DMS 273 treated with DMSO at 0.1 percent for 48 hours (cell line): ENCODE measurements around the gene SAMD8.
"Not testable (repeated sequence)": the region's sequence is repeated elsewhere in the genome, so short reads cannot be mapped to it uniquely, and the experiment has no call there.

Source experiments
- DNase-seq: peaks from one replicate; lab custom pipeline; 2025; lab: John Stamatoyannopoulos, UW

The SAMD8 gene

DNA sequence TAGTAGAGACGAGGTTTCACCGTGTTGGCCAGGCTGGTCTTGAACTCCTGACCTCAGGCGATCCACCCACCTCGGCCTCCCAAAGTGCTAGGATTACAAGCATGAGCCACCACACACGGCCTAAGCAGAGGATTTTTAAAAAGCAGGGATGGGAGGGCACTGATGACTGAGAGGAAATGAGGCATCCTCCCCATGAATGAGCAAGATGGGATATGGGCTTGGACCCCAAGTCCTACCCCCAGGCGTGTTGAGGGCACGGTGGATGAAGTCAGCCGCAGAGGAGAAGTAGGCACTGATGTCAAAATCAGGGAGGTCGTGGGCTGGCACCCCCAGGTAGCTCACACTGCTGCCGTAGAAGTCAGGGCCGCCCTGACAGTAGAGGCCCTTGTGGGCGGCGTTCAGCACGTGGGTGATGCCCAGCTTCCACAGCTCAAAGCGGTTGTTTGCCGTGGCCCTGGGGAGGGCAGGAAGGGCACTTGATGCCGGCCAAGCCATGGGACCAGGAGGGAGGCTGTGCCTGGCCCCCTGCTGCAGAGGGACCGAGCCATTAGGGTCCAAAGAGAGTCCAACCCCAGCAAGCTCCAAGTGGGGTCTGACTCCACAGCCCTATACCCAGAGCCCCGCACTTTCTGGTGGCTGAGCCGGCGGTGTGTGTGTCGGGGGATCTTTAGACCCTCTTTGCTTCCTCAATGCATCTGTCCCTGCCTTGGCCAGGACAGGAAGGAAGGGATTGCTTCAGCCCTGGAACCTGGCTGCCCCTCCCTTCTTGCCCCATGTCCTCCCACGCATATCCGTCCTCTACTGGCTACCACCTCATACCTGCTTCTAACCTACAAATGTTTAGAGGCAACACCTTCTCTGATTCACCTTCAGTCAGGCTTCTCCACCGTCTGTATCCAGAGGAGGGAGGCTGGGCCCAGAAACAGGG is 3.4 kb upstream of the SAMD8 start:
- DNase-seq, result no peak

DNA sequence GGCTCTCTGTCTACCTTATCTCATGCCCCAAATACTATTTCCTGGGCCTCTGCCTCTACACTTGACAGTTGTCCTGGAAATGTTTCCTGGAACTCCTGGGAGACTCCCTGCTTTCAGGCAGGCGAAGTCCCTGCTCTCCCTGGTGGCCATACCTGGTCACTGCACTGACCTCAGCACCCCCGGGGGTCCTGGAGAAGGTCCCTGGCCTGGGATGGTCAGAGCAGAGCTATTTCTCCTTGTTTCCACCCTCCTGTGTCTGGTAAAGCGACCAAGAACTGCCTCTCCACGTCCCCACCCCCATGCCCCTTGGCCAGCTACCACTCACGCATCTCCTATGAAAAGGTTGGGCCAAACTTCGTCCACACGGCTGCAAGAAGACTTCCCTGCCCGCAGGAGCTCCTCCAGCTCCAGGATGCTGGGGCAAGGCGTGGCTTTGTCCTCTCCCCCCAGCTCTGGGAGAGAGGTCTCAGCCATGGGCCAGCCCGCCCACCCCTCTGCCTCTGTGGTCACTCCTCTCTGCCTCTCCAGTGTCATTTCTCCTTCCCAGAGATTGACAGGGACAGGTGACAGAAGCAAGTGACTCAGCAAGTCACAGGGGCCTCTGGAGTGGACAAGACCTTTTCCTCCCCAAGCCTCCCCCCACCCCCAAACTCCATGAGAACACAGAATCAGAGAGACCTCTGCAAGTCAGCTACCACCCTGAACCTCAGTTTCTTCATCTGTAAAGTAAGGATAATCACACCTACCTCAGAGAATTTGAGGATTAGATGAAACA is 2.6 kb upstream of the SAMD8 start:
- no peak for DNase-seq

GRCh38 chr10:75109459-75109778 is 2.0 kb upstream of the SAMD8 start:
- no peak for DNase-seq

- no peak for DNase-seq
These were observed 1.3 kb upstream of the SAMD8 start for GRCh38 chr10:75110006-75110632.

DNA sequence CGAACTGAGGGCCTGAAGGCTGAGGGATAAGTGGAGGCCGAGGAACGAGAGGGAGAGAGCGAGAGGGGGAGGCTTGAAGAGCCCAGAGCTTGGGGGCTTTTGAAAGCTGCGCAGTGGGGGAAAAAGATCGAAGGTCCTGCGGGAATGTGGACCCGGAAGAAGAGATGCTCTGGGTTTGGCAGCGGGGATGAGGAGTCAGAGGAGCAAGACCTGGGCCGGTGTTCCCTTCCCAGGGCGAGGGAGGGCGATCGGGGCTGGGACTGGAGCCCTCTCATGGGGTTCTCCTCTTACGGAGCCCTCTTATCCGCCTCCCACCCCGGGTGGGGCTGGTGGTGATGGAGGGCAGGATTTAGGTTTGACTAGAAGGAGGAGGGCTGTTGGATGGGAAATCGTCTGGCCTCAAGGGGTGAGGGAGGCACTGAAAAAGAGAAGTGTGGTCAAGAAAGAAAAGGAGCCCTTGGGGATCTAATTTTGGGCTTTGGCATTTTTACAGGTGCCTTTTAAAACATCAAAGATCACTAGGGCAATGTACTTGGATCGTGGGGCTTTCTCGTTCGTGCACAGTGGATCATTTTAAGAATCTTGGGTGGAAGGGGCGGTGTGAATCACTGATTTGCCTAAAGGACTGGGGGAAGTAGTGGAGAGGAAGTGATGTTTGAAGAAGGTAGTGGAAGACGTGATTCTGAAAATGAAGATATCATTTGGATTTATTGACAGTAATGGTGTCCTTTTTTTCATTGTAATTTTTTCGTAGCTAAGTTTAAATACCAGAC is 637 bp downstream of the SAMD8 start:
- peak; percentile 6 for DNase-seq

- no peak for DNase-seq
These were observed 3.7 kb downstream of the SAMD8 start for GRCh38 chr10:75115137-75115536.

- DNase-seq, result not testable (repeated sequence)
These were observed 5.7 kb downstream of the SAMD8 start for GRCh38 chr10:75116941-75117775.

GRCh38 chr10:75117995-75118394 is 6.5 kb downstream of the SAMD8 start:
- no peak for DNase-seq

GRCh38 chr10:75119444-75120066 is 8.1 kb downstream of the SAMD8 start:
- DNase-seq, result not testable (repeated sequence)

DNA sequence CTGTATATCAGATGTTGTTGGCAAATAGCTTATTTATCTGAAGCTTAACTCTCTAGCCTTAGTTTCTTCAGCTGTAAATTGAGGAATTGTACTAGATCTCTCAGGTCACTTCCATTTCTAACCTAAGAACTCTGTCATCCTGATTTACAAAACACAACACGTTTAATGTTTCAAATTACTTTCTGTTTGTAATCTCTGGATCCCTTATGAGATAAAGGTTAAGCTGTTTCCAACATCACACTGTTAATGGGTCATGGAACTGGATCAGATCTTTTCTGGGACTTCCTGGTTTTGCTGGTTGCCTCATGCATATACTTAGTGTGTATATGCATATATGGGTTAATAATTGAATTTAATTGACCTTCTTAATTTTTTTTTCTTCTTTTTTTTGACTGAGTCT is 9.9 kb downstream of the SAMD8 start:
- no peak for DNase-seq

DNA sequence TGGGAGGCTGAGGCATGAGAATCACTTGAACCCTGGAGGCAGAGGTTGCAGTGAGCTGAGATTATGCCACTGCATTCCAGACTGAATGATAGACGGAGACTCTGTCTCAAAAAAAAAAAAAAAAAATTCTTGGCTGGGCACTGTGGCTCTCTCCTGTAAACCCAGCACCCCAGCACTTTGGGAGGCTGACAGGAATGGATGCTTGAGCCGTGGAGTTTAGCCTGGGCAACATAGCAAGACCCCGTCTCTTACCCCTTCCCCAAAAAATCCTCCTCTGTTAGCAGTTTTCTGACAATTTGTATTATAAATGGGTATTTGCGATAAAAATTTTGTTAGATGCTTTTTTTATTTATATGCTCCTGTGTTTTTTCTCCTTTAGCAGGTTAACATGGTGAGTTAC is 11.0 kb downstream of the SAMD8 start:
- no peak for DNase-seq

GRCh38 chr10:75123088-75123682 is 11.7 kb downstream of the SAMD8 start:
- DNase-seq, result no peak

DNA sequence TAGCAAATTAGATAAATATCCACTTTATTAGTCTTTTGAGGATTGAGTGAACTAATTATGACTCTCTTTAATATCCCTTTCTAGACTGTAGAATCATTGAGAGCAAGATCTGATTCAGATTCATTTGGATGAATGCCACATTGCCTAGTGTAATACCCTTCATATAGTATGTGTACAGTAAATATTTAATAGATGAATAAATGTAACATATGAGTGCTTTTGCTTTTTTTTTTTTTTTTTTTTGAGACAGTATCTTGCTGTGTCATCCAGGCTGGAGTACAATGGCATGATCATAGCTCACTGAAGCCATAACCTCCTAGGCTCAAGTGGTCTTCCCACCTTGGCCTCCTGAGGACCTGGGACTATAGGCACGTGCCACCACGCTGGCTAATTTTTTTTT is 14.8 kb downstream of the SAMD8 start:
- no peak for DNase-seq

- no peak for DNase-seq
These were observed 16.0 kb downstream of the SAMD8 start for GRCh38 chr10:75127471-75127870.

DNA sequence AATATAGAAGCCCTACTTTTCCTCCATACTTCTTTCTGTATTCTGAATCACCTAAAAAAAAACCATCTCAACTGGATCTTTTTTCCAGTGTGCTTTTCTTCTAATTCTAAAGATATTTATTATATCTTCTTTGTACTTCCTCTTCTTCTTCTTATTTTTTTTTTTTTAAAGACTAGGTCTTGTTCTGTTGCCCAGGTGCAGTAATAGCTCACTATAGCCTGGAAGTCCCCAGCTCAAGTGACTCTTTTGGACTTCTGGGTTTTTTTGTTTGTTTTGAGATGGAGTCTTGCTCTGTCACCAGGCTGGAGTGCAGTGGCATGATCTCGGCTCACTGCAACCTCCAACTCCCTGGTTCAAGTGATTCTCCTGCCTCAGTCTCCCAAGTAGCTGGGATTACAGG is 17.5 kb downstream of the SAMD8 start:
- not testable (repeated sequence) for DNase-seq

GRCh38 chr10:75129537-75129936 is 18.1 kb downstream of the SAMD8 start:
- no peak for DNase-seq

- DNase-seq, result not testable (repeated sequence)
These were observed 22.2 kb downstream of the SAMD8 start for GRCh38 chr10:75133701-75134100.

DNA sequence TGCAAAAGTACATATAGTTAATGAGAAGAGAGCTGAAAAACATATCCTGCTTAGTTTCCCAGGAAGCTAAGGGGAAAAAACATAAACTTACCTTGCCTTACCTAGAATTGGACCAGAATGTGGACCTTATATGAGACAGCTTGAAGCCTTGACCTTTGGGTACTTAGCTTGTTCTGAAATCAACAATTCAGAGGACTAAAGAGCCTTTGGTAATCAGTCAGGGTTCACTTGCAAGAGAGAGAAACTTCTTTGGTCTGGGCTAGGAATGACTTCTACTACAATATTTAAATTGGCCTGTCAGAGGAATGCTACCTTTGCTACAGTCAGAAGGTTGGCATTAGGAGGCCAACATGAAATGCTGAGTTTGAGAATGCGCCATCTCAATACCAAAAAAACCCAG is 24.9 kb downstream of the SAMD8 start:
- DNase-seq, result no peak

GRCh38 chr10:75137533-75138438 is 26.3 kb downstream of the SAMD8 start:
- DNase-seq, result peak; percentile 6
